Measurements from ENCODE around the gene NPM3. TPM values are rescaled to one million over a fixed set of nuclear protein-coding genes. Genes with fewer than 3 reads are reported as not detected.
A peak's percentile ranks its signal among the peaks of the same experiment; 100 is the strongest.

Gene NPM3
- total RNA-seq, 1 donor from 2014 or later: 64.8 TPM

GRCh38 chr10:101780187-101780817 lies 2.9 kb downstream of the NPM3 start:
- no peaks in the 10 kb centered on the region for H3K9me3 Mint-ChIP-seq
- peaks cover 9% of the 10 kb centered on the region for H3K36me3 Mint-ChIP-seq (ENCODE audit: low read depth)
- peaks cover 55% of the 10 kb centered on the region for H3K27me3 Mint-ChIP-seq (ENCODE audit: low read depth)
- H3K27ac Mint-ChIP-seq (ENCODE audit: unreplicated experiment): no peak overlapping the region
- TF ChIP-seq CTCF (conservative IDR thresholded peaks at IDR 0.05): no peak
- peaks cover 46% of the 10 kb centered on the region for H3K4me1 Mint-ChIP-seq
- DNase-seq (ENCODE audit: low read depth, low spot score): no peak
- peak overlapping the region; percentile 87 for H3K4me3 Mint-ChIP-seq

GRCh38 chr10:101779544-101780186 lies 3.6 kb downstream of the NPM3 start:
- H3K27ac Mint-ChIP-seq (ENCODE audit: unreplicated experiment): no peak overlapping the region
- peak overlapping the region; percentile 89 for H3K4me3 Mint-ChIP-seq
- TF ChIP-seq CTCF (conservative IDR thresholded peaks at IDR 0.05): peak; percentile 90
- no peaks in the 10 kb centered on the region for H3K9me3 Mint-ChIP-seq
- peaks cover 9% of the 10 kb centered on the region for H3K36me3 Mint-ChIP-seq (ENCODE audit: low read depth)
- peaks cover 44% of the 10 kb centered on the region for H3K4me1 Mint-ChIP-seq
- DNase-seq (ENCODE audit: low read depth, low spot score): peak; percentile 96
- H3K27me3 Mint-ChIP-seq (ENCODE audit: low read depth): peaks cover 61% of the 10 kb centered on the region

GRCh38 chr10:101778781-101779543 lies 4.3 kb downstream of the NPM3 start:
- Mint-ChIP-seq H3K27me3 (ENCODE audit: low read depth) (peaks cover 68% of the 10 kb centered on the region), H3K27ac (ENCODE audit: unreplicated experiment) (no peak overlapping the region), H3K4me1 (peaks cover 37% of the 10 kb centered on the region), H3K36me3 (ENCODE audit: low read depth) (peaks cover 9% of the 10 kb centered on the region), H3K9me3 (no peaks in the 10 kb centered on the region), H3K4me3 (peak overlapping the region; percentile 89)
- TF ChIP-seq CTCF (conservative IDR thresholded peaks at IDR 0.05): no peak
- DNase-seq (ENCODE audit: low read depth, low spot score): peak; percentile 52

- Mint-ChIP-seq H3K4me3 (peak overlapping the region; percentile 89), H3K27ac (ENCODE audit: unreplicated experiment) (no peak overlapping the region), H3K9me3 (no peaks in the 10 kb centered on the region), H3K27me3 (ENCODE audit: low read depth) (peaks cover 75% of the 10 kb centered on the region), H3K4me1 (peaks cover 30% of the 10 kb centered on the region), H3K36me3 (ENCODE audit: low read depth) (peaks cover 8% of the 10 kb centered on the region)
- DNase-seq (ENCODE audit: low read depth, low spot score): no peak
- TF ChIP-seq CTCF (conservative IDR thresholded peaks at IDR 0.05): no peak
Measured at GRCh38 chr10:101778151-101778780, 5.0 kb downstream of the NPM3 start.

- Mint-ChIP-seq H3K36me3 (ENCODE audit: low read depth) (peaks cover 5% of the 10 kb centered on the region), H3K4me3 (peak overlapping the region; percentile 20), H3K4me1 (peaks cover 24% of the 10 kb centered on the region), H3K9me3 (no peaks in the 10 kb centered on the region), H3K27ac (ENCODE audit: unreplicated experiment) (no peak overlapping the region), H3K27me3 (ENCODE audit: low read depth) (peaks cover 78% of the 10 kb centered on the region)
- DNase-seq (ENCODE audit: low read depth, low spot score): no peak
- no peak for TF ChIP-seq CTCF (conservative IDR thresholded peaks at IDR 0.05)
Measured at GRCh38 chr10:101777619-101778145, 5.6 kb downstream of the NPM3 start.

All from neural crest cell (in vitro differentiated cells).